Stimulated activated CD4-positive, alpha-beta T cell treated with anti-CD3 and anti-CD28 coated beads, Interleukin-1b, Interleukin-23, amount 100 ng/mL, for 48 hours (primary cell): ENCODE results near the gene ZBTB7C.

Experiments
- DNase-seq: peaks from one replicate; pipeline ENCODE4 v3.0.0-alpha.2; 2020

The ZBTB7C gene

GRCh38 chr18:48385596-48385995 lies 23.6 kb downstream of the ZBTB7C start:
- no peak for DNase-seq

DNA sequence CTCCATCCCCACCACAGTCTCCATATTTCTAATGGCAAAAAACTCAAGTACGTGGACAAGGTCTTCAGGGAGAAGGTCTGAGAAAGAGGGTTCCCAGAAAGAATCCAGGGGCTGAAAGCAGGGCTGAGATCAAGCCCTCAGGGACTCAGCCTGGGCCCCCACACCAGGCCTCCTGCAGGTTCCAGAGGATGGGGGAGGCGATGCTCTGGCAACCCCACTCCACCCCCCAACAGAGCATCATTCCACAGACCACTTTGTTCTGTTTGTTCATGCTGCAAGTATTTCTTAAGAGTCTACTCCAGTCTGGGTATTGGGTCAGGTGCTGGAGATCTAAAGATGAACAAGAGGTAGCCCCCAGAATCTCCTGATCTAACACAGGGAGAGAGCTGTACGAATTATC lies 32.2 kb downstream of the ZBTB7C start:
- no peak for DNase-seq

- DNase-seq, result no peak
Measured at GRCh38 chr18:48376406-48376805, 32.8 kb downstream of the ZBTB7C start.

DNA sequence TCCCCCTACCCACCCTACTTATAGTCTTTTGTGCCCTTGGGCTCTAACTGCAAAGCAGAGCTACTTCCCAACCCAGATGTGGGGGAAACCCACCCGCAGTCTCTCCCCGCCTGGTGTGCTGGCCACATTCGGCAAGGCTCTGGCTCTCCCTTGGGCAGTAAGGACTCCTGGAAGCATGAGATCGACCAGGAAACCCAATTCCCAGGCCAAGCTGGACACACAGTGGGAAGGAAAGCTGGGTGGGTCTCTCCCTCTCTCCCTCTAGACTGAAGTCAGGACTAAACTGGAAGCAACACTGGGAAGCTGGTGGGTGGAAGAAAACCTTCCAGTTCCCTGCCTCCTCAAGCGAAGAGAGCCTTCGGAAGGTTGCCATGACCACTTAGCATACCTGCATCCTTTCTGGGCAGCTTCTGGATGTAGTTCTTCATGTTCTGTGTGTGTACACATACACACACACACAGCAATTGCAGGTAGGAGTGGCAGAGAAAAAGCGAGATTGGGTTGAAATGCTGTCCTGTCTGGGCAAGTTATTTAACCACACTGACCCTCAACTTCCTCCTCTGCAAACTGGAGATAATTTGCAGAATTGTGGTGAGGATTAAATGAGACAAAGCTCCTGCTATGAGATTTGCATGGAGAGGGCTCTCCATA lies 33.9 kb downstream of the ZBTB7C start:
- no peak for DNase-seq

- DNase-seq, result no peak
Measured at GRCh38 chr18:48374423-48375149, 34.6 kb downstream of the ZBTB7C start.

GRCh38 chr18:48371854-48372602 lies 37.2 kb downstream of the ZBTB7C start:
- no peak for DNase-seq

DNA sequence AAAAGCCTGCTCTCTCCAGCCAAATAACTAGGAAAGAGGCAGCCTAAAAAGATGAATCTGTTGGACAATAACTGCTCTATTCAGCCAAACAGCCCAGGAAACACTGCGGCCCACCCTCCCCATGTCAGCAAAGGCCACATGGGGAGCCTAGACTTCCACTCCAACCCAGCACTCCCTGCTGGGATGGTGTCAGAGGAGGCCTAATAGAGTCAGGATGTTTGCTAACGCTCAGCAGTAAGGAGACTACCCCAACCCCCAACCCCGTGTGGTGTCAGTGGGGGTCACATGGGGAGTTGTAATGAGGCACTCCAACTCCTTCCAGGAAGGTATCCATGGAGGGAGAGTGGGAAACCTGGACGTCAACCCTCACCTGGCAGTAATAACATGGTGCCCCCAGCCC lies 41.6 kb downstream of the ZBTB7C start:
- no peak for DNase-seq

DNA sequence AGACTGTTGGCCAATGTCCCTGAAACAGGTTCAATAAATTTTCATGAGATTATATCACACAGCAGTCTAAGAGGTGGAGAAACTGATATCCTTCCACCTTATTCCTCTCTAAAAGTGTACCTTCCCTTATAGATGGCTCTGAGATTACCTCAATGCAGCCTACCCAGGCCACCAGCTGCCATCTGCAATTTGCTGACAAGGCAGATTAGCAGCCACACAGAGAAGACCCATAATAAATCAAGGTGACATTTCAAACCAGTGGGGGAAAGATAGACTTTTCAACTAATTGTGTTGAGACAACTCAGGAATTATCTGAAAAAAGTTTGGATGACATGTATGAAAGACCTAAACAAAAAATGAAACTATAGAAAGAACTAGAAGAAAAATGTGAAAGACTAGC lies 43.2 kb downstream of the ZBTB7C start:
- no peak for DNase-seq

DNA sequence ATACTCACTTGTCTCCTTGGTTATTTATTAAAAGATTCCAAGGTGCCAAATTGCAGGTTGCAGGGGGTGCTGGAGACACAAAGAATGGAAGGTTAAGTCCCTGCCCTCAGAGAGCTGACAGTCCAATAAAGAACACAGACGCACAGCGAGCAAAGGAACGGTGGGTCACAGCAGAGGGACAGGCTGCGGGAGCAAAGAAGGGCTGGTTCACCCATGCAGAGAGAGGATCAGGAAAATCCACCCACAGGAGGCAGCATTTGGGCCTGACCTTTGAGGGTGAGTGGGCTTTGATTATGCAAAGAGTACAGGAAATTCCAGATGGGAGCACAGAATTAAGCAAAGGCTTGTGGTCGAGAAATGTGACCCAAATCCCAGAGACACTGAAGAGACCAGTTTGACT lies 45.0 kb downstream of the ZBTB7C start:
- DNase-seq, result no peak

GRCh38 chr18:48363175-48363574 lies 46.0 kb downstream of the ZBTB7C start:
- DNase-seq, result no peak

DNA sequence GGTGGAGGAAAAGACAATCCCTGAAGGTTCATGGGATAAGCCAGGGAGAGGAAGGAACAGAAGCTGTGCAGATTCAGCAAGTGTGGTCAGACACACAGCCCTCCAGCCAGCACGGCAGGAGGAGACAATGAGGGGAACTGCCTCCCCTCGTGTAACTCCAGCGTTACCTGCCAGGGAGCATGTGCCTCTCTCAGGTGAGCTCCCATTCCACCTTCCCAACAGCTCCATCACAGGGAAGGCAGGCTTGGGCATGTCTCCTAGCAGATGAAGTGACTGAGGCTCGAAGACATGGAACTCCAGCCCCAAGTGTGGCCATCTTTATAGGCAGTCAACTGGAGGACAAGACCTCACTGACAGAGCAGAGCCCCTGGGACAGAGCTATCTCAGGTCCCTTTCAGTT lies 47.4 kb downstream of the ZBTB7C start:
- no peak for DNase-seq

- DNase-seq, result no peak
Measured at GRCh38 chr18:48360376-48361021, 48.7 kb downstream of the ZBTB7C start.

DNA sequence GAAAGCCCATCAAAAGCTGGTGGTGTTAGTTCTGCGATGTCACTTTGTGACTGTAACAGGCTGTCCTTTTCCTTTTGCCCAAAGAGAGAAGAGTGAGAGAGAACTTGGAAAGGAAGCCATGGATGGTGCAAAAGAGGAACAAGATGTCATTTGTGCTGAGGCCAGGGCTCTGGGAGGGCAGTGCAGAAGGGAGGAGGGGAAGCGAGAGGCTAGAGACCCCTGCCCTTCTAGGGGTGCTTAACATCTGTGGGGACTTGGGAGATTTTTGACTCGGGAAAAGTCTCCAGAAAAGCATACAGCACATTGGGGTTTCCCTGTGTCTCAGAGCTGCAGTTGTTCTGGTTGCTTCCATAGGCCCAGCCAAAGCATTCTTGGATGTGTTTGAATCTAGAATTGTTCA lies 49.6 kb downstream of the ZBTB7C start:
- no peak for DNase-seq

- DNase-seq, result no peak
Measured at GRCh38 chr18:48358868-48359267, 50.3 kb downstream of the ZBTB7C start.

GRCh38 chr18:48356909-48357631 lies 52.1 kb downstream of the ZBTB7C start:
- DNase-seq, result no peak

DNA sequence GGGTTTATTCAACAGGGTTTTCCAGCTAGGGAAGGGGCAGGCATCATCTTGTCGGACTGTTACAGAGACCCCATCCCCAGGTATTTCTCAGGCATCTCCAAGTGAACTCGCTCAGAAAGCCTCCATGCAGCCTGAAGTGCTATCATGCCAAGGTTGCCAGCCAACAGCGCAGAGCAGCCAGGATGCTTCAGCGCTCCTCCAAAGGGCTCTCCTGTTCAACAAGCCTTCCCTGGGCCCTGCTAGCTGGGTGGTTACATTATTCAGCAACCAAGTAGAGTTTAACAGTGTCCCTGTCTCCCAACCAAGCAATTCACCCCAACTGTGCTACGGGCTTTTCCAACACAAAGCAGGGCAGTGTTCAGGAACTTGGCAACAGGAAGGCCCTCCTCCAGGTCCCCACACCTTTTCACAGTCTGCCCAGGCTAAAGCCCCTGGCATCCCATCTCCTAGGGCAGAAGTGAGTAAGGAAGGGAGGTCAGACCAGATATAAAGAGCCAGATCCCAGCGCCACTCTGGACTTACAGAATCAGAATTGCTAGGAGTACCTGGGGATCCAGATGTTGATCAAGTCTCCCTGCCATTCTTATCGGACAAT lies 52.9 kb downstream of the ZBTB7C start:
- no peak for DNase-seq

GRCh38 chr18:48355276-48356115 lies 53.7 kb downstream of the ZBTB7C start:
- DNase-seq, result no peak

GRCh38 chr18:48354746-48355260 lies 54.4 kb downstream of the ZBTB7C start:
- DNase-seq, result no peak

GRCh38 chr18:48352051-48352755 lies 57.0 kb downstream of the ZBTB7C start:
- no peak for DNase-seq

DNA sequence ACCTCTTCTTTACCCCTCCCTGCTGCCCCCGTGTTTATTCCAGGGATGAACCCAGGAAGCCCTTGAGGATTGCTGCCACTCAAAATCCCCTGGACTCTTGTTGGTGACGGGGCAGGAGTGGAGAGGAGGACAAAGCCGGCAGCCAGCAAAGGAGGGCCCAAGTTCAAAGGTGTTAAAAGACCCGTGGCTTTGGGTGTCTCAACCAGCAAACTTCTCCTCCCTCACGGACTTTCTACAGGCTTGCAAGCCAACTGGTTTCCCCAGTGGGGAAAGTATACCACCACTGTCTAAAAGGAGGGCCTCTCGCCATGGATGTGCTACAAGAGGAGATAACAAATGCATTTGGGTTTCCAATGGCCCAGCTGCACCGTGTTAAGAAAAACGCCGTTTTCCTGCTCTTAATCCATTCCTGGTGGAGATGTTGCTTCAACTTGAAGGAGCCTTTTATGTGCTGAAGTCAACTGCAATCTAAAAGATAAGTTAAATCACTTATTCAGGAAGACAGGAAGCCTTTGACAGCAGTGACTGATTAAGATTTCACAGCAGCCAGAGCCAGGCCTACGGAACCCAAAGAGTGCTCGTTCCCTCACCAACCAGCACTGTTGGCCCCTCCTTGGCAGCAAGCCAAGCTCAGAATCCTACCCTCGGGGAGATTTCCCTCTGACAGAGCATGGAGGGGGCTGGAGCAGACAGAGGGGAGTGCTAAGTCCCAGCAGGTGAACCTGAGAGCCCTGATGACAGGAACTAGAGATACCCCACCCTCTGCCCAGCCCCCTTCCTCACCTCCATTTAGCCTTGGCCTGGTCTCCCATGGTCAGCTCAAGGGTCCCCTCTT lies 57.8 kb downstream of the ZBTB7C start:
- no peak for DNase-seq
